Endothelial cell of umbilical vein (primary cell): ENCODE measurements around the gene BLVRA.

Experiments used
- EZH2 ChIP-seq: IDR thresholded peaks from 2 replicates; pipeline ENCODE4 v1.6.1; 2012; ENCODE audit warnings: borderline replicate concordance, low read depth, mild to moderate bottlenecking, moderate library complexity, low read length, inconsistent platforms; ENCODE audit not compliant: severe bottlenecking
- MAX ChIP-seq: IDR thresholded peaks from 2 replicates; pipeline ENCODE4 v1.6.1; 2011; ENCODE audit not compliant: insufficient read depth, insufficient read length
- POLR2A ChIP-seq: IDR thresholded peaks from 2 replicates; pipeline ENCODE4 v1.6.1; 2012; ENCODE audit warnings: low read depth, mild to moderate bottlenecking, control low read depth, low read length
- TF ChIP-seq, protein P1 (sequence below), 2 donors: IDR thresholded peaks; 1 replicate in 1 of 2; 2 replicates in 1 of 2; pipeline ENCODE4 v1.5.1; 2011; ENCODE audit warnings: low read length in 2 of 2, mild to moderate bottlenecking in 2 of 2, moderate library complexity in 2 of 2, control low read depth in 1 of 2, inconsistent platforms in 1 of 2, low read depth in 1 of 2; ENCODE audit not compliant: insufficient read depth in 1 of 2; ENCODE audit errors: extremely low read depth in 1 of 2

DNA sequence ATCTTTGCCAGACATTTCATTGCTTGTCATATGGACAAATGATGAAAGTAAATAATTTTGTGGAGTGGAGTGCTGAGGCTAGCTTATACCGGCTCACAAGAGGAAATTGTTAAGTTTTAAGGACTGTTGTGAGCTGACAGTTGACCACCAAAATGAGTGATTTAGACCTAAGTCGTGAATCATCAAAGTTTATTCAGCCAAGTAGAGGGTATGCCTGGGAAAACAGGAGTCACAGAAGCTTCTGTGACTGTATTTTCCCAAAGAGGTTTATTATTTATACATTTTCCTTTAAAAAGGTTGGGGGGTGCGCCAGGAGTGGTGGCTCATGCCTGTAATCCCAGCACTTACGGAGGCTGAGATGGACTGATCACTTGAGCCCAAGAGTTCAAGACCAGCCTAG, 89.0 kb downstream of the BLVRA start:
- TF ChIP-seq, protein P1, sequence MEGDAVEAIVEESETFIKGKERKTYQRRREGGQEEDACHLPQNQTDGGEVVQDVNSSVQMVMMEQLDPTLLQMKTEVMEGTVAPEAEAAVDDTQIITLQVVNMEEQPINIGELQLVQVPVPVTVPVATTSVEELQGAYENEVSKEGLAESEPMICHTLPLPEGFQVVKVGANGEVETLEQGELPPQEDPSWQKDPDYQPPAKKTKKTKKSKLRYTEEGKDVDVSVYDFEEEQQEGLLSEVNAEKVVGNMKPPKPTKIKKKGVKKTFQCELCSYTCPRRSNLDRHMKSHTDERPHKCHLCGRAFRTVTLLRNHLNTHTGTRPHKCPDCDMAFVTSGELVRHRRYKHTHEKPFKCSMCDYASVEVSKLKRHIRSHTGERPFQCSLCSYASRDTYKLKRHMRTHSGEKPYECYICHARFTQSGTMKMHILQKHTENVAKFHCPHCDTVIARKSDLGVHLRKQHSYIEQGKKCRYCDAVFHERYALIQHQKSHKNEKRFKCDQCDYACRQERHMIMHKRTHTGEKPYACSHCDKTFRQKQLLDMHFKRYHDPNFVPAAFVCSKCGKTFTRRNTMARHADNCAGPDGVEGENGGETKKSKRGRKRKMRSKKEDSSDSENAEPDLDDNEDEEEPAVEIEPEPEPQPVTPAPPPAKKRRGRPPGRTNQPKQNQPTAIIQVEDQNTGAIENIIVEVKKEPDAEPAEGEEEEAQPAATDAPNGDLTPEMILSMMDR (IDR thresholded peaks at IDR 0.05; ENCODE audit: extremely low read depth in 1 of 2, insufficient read depth in 1 of 2, low read depth in 1 of 2, low read length in 2 of 2), result no peak
- TF ChIP-seq MAX, result no peak
- no peak for TF ChIP-seq POLR2A
- no peak for TF ChIP-seq EZH2
